Measurements from ENCODE around the gene TEKT2.

DNA sequence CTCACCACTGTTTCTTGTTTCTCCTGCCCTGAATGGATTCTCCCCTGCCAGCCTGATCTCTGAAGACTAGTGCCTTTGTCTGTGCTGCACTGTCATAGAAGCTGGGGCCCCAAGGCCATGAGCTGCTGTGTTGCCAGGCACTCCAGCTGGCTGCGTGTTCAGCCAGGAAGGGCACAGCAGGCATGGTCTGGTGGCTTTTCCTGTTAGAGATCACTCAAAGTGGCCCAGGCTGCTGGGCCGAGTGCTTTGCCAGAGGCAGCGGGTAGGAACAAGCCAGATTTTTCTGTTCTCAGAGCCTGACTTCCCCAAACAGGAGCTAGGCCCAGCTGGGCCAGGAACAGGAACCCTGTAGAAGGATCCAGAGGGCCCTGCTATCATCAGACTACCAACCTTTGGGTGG lies 10.0 kb downstream of the TEKT2 start:
- TF ChIP-seq, protein P1, sequence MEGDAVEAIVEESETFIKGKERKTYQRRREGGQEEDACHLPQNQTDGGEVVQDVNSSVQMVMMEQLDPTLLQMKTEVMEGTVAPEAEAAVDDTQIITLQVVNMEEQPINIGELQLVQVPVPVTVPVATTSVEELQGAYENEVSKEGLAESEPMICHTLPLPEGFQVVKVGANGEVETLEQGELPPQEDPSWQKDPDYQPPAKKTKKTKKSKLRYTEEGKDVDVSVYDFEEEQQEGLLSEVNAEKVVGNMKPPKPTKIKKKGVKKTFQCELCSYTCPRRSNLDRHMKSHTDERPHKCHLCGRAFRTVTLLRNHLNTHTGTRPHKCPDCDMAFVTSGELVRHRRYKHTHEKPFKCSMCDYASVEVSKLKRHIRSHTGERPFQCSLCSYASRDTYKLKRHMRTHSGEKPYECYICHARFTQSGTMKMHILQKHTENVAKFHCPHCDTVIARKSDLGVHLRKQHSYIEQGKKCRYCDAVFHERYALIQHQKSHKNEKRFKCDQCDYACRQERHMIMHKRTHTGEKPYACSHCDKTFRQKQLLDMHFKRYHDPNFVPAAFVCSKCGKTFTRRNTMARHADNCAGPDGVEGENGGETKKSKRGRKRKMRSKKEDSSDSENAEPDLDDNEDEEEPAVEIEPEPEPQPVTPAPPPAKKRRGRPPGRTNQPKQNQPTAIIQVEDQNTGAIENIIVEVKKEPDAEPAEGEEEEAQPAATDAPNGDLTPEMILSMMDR (IDR thresholded peaks at IDR 0.05): no peak
- TF ChIP-seq POLR2A (IDR thresholded peaks at IDR 0.05): no peak

Data from Peyer's patch (tissue), 4 donors.